Colonic mucosa (tissue), 4 donors: Measurements from ENCODE around the gene ABHD15. TPM values are rescaled to one million over a fixed set of nuclear protein-coding genes. Genes with fewer than 3 reads are reported as not detected.

Experiments
- DNase-seq: peaks from one replicate; pipeline ENCODE4 v3.0.0-alpha.2; 2020
- H3K27ac ChIP-seq: fragments of 200-600 bp; one replicate; pipeline ENCODE4 v1.8.0; 2021
- H3K27me3 ChIP-seq: fragments of 200-600 bp; one replicate; pipeline ENCODE4 v1.8.0; 2021
- H3K36me3 ChIP-seq: fragments of 200-600 bp; one replicate; pipeline ENCODE4 v1.8.0; 2021
- H3K4me1 ChIP-seq: fragments of 200-600 bp; one replicate; pipeline ENCODE4 v1.8.0; 2021; ENCODE audit warnings: mild to moderate bottlenecking
- H3K4me3 ChIP-seq: fragments of 200-600 bp; one replicate; pipeline ENCODE4 v1.8.0; 2021
- H3K9ac ChIP-seq, 2 donors: one replicate each; pipeline ENCODE4 v1.7.0; 2013; ENCODE audit warnings: control low read depth in 2 of 2, low read depth in 2 of 2, low read length in 2 of 2
- H3K9me3 ChIP-seq: fragments of 200-600 bp; one replicate; pipeline ENCODE4 v1.8.0; 2021
- intact Hi-C: fragments of 100-400 bp; cut with DNase I; formaldehyde crosslinking; loops from one replicate; pipeline ENCODE4 v1.14.1; 2022
- total RNA-seq, 2 donors: library from RNA; stranded (reverse); fragmentation: NEBNext Ultra II Directional in 1 of 2; extraction: Animal tissue kit (Norgen Biotek cat#: 25700) in 1 of 2; gene quantifications; one replicate each; pipeline ENCODE4 v1.2.1, GENCODE V29; 2021
- TF ChIP-seq, protein P1 (sequence below): fragments of 200-600 bp; IDR thresholded peaks from one replicate; pipeline ENCODE4 v1.8.0; 2022; ENCODE audit warnings: antibody characterized with exemption, mild to moderate bottlenecking
- donor health status: healthy.
- donor health status: DM: no; HTN: no; CAD: no.
- donor health status: DM: no; HTN: no; CAD: no.

Gene ABHD15
- total RNA-seq, 2 donors from 2014 or later, result 17.2 to 20.7 TPM

DNA sequence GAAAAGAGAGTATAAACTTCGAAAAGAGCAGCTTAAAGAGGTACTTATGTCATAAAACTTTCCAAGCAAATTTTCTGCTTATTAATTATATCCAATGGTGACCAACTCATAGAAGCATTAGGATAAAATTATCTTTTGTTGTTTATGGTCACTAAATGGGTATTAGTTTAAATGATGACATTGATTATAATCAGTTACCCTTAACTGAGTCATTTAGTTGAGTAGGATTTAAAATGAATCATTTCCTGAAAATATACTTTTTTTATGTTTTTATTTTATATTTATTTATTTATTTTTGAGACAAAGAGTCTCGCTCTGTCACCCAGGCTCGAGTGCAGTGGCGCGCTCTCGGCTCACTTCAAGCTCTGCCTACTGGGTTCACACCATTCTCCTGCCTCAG is 55.9 kb downstream of the ABHD15 start:
- Histone ChIP-seq H3K4me3 (no peak overlapping the region), H3K9ac (no peak overlapping the region), H3K36me3 (no peaks in the 10 kb centered on the region), H3K4me1 (no peaks in the 10 kb centered on the region), H3K27ac (no peak overlapping the region), H3K9me3 (no peaks in the 10 kb centered on the region), H3K27me3 (no peaks in the 10 kb centered on the region)
- TF ChIP-seq, protein P1, sequence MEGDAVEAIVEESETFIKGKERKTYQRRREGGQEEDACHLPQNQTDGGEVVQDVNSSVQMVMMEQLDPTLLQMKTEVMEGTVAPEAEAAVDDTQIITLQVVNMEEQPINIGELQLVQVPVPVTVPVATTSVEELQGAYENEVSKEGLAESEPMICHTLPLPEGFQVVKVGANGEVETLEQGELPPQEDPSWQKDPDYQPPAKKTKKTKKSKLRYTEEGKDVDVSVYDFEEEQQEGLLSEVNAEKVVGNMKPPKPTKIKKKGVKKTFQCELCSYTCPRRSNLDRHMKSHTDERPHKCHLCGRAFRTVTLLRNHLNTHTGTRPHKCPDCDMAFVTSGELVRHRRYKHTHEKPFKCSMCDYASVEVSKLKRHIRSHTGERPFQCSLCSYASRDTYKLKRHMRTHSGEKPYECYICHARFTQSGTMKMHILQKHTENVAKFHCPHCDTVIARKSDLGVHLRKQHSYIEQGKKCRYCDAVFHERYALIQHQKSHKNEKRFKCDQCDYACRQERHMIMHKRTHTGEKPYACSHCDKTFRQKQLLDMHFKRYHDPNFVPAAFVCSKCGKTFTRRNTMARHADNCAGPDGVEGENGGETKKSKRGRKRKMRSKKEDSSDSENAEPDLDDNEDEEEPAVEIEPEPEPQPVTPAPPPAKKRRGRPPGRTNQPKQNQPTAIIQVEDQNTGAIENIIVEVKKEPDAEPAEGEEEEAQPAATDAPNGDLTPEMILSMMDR, result no peak
- no peak for DNase-seq
- intact Hi-C loops, result no loop called here

Other genes with a start within 250 kb of the ABHD15 start
- 10 to 100 TPM; 42.1 to 57.1 TPM for gene TAOK1, start 176.7 kb downstream of the ABHD15 start, total RNA-seq
- gene TP53I13, start 1.7 kb upstream of the ABHD15 start, total RNA-seq, result 10 to 100 TPM; 41.2 to 91.2 TPM
- gene GIT1, start 22.6 kb upstream of the ABHD15 start, total RNA-seq, result 10 to 100 TPM; 32.8 to 54.9 TPM
- 10 to 100 TPM in 1 of 2 donors, 1 to 10 TPM in 1; 3.1 to 10.2 TPM for gene ANKRD13B, start 26.1 kb upstream of the ABHD15 start, total RNA-seq
- 1 to 10 TPM in 1 of 2 donors, under 1 TPM in 1; 0.62 to 2.5 TPM for gene CORO6, start 55.9 kb upstream of the ABHD15 start, total RNA-seq